Activated CD4-positive, CD25-positive, alpha-beta regulatory T cell (primary cell): ENCODE measurements around the gene NT5C3A.

Experiments
- DNase-seq, 4 experiments: peaks; one replicate each; lab custom pipeline; 2025; lab: John Stamatoyannopoulos, UW

Gene NT5C3A

GRCh38 chr7:33075818-33076518 lies 13.4 kb upstream of the NT5C3A start:
- no peak for DNase-seq

DNA sequence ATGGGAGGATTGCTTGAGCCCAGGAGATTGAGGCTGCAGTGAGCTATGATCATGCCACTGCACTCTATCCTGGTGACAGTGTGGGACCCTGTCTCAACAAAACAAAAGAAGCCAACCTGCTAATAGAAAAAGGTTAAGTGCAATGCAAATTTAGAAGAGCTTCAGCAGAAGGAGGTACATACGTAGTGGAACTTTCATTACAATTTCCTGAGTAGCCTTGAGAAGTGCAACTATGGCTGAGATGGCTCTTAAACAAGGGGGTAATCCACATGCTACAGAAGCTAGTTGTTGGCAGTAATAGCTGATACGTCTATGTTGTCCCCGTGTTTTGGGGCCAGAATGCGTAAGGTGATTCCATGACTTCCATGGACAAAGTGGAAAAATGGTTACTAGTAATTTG lies 10.7 kb upstream of the NT5C3A start:
- DNase-seq: no peak

DNA sequence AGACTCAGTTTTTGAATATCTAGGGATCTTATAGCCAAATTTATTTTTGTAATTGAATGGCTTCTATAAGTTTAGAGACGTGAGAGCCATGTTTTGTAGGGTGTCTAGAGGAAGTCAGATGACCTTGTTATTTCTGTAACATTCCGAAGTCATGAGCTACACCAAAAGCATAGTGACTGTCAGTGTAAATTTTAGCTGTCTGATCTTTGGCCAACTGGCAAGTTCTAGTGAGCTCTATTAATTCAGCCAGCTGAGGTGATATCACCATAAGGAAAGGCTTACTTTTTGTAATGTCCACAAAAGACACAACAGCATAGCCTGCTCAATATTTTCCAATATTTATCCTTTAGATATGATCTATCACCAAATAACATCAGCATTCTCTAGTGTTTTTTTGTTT lies 9.9 kb upstream of the NT5C3A start:
- no peak for DNase-seq

DNA sequence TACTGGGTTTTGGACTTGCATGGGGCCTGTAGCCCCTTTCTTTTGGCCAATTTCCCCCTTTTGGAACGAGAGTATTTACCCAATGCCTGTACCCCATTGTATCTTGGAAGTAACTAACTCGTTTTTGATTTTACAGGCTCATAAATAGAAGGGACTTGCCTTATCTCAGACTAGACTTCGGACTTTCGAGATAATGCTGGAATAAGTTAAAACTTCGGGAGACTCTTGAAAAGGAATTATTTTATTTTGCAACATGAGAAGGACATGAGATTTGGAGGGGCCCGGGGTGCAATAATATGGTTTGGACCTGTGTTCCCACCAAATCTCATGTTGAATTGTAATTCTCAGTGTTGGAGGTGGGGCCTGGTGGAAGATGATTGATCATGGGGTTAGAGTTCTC lies 8.3 kb upstream of the NT5C3A start:
- DNase-seq: no peak

GRCh38 chr7:33070277-33070676 lies 7.7 kb upstream of the NT5C3A start:
- no peak for DNase-seq

DNA sequence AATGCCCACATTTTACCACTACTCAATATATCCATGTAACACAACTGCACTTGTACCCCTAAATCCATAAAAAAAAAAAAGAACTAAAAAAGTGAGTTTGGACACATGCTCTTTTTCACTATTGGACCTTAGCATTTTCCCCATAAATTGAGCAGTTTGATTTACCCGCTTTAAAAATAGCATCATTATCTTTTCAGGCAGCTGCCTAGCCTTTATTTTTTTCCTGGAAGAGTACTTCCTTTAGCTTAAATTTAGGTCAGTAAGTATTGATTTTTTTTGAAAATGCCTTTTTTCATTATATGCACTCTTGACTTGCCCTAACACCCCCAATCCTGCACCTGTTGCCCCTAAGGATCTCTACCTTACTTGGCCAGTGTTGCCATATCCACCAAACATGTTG lies 5.3 kb upstream of the NT5C3A start:
- no peak for DNase-seq

- no peak for DNase-seq
Measured at GRCh38 chr7:33066771-33067170, 4.2 kb upstream of the NT5C3A start.

- no peak for DNase-seq
Measured at GRCh38 chr7:33065981-33066380, 3.4 kb upstream of the NT5C3A start.

DNA sequence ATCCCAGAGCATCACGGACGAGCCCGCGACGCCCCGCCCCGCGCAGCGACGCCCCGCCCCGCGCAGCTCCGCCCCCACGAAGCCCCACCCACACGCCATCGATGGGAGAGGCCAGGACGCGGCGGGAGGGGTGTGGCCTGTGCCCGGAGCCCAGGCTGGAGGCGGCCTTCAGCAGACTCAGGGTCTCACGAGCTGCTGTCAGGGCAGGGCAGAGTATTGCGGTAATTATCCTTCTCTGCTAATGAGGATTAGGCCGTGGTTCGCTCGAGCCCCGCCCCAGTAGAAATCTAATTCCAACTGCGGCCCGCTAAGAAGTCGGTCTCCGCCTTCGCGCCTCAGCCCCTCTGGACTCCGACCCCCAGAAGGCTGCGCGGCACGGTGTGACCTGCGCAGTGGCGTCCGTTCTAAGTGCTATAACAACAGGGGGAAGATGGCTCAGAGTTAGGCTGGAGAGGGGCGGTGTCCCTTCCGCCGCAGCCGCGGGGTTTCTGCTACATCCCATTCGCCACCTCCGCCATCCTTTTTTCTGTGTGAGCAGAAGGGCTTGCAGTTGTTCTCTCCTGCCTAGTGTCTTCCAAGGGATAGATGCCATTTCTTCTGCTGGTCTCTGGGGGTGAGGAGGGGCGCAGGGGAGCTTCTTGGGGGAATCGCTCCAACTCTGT lies 337 bp upstream of the NT5C3A start:
- peak; percentile 82 to 86 (median 84) for DNase-seq

- no peak for DNase-seq
Measured at GRCh38 chr7:33061282-33061937, 1.2 kb downstream of the NT5C3A start.

DNA sequence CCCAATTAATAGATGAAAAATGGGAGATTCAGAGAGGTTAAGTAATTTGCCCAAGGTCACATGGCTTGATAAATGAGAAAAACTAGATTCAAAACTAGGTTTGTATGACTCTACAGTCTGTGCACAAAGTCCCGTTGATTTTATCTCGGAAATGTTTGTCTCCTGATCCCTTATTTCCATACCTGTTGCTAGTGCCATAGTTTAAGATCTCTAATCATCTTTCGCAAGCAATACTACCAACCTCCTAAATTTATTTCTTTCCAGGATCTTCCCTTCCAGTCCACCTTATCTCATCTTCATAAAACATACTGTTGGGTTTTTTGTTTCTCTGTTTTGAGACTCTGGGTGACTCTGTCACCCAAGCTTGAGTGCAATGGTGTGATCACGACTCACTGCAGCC lies 2.9 kb downstream of the NT5C3A start:
- DNase-seq: no peak

GRCh38 chr7:33055158-33055557 lies 7.4 kb downstream of the NT5C3A start:
- no peak for DNase-seq

DNA sequence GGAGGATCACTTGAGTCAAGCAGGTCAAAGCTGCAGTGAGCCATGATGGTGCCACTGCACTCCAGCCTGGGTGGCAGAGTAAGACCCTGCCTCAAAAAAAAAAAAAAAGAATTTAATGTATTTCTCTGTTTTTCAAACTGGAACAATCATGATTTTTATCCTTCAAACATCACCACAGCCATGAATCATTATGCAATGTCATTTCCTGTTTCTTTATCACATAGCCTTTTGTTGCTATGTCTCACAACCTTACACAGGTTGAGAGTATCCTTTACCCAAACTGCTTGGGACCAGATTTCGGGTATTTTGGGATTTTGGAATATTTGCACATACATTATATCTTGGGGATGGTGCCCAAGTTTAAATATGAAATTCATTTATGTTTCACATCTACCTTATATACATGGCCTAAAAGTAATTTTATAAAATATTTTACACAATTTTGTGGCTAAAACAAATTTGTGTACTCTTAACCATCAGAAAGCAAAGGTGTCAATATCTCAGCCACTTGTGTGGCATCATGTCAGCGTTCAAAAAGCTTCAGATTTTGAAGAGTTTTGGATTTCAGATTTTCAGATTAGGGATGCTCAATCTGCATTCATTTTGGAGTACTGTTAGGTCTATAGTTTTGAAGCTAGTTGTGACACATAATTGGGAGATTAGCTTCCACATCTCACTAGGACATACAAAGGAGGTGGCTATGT lies 8.2 kb downstream of the NT5C3A start:
- DNase-seq: no peak

GRCh38 chr7:33053721-33054120 lies 8.9 kb downstream of the NT5C3A start:
- no peak for DNase-seq

GRCh38 chr7:33050535-33051318 lies 11.8 kb downstream of the NT5C3A start:
- DNase-seq: no peak

- no peak for DNase-seq
Measured at GRCh38 chr7:33048704-33049103, 13.9 kb downstream of the NT5C3A start.

GRCh38 chr7:33048257-33048656 lies 14.3 kb downstream of the NT5C3A start:
- no peak for DNase-seq

- DNase-seq: no peak
Measured at GRCh38 chr7:33044986-33045385, 17.6 kb downstream of the NT5C3A start.

DNA sequence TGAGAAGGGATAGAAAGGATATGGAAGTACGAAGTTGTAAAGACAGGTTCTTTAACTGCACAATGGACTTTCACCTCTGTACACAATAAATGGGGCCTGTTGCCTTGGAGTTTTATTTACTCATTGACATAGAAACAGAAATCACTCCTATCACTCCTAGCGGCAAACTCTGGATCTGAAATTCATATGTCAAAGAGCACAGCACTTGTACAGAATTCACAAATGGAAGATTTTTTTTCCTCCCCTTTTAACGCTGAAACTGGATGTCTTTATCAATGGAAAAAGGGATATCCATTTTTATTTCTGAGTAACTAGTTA lies 18.2 kb downstream of the NT5C3A start:
- no peak for DNase-seq

GRCh38 chr7:33043501-33044400 lies 18.8 kb downstream of the NT5C3A start:
- DNase-seq: no peak
